ENCODE data around the gene INCENP. TPM values are rescaled to one million over a fixed set of nuclear protein-coding genes. Genes with fewer than 3 reads are reported as not detected.

Gene INCENP
- total and polyA plus RNA-seq, 10 of the 15 experiments (the other 5 are each of a cell fraction or from before 2014, with no cell fraction given): 1.4 to 96.8 (median 29.0) TPM

DNA sequence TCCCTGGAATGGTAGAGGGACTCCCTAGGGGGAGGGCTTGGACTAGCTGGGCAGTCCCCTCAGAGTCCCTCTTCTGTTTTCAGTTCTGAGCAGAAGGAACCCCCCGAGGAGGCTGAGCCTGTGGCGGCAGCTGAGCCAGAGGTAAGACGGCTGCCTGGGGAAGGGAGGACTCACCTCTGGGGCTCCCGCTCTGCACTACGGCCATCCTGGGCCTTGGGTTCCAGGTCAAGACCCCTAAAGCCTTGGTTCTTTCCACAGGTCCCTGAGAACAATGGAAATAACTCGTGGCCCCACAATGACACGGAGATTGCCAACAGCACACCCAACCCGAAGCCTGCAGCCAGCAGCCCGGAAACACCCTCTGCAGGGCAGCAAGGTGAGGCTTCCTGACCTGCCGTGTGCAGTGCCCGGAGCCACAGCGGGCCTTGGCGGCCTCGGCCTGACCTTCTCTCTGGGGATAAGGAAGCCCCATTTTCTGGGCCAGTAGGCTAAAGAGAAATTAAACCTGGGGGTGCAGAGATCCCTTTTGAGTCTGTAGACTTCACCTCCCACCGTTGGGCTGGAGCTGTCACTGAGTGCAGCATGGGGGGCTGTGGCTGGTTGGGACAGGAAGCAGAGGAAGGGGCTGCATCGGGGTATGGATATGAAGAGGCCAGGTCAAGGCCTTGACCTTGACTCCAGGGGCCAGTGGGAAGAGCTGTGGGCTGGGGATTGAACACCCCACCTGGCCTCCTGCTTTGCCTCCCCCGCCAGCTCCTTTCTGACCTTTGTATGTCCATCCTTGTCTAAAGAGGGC is 15.0 kb downstream of the INCENP start:
- H3K9me3 ChIP-seq (replicated peaks; ENCODE audit: control insufficient read depth, insufficient read depth, low read length): no peaks in the 10 kb centered on the region
- no peak for ATAC-seq
- ChIA-PET POLR2A (no interaction called here), RAD21 (ENCODE audit: unreplicated experiment) (no interaction called here), SMC1A (ENCODE audit: uncharacterized antibody, unreplicated experiment) (no interaction called here), CTCF (no interaction called here)
- peaks cover 39 to 56% of the 10 kb centered on the region in 2 experiments for H3K36me3 ChIP-seq (ENCODE audit: control insufficient read depth in 2 of 2, insufficient read depth in 2 of 2, low read length in 1 of 2)
- H3K79me2 ChIP-seq (ENCODE audit: control insufficient read depth, insufficient read depth, low read length): peaks cover 4% of the 10 kb centered on the region
- no peaks in the 10 kb centered on the region for H3K4me1 ChIP-seq (ENCODE audit: control insufficient read depth, insufficient read depth, low read length)
- no peak for TF ChIP-seq MTA2 (IDR thresholded peaks at IDR 0.05; ENCODE audit: low read depth)
- no peak for TF ChIP-seq MEF2A (IDR thresholded peaks at IDR 0.05; ENCODE audit: insufficient read depth, low read depth, low read length)
- no peak for TF ChIP-seq SUPT20H (IDR thresholded peaks at IDR 0.05; ENCODE audit: borderline replicate concordance, control insufficient read depth, low read depth, low read length)
- TF ChIP-seq, protein P1, sequence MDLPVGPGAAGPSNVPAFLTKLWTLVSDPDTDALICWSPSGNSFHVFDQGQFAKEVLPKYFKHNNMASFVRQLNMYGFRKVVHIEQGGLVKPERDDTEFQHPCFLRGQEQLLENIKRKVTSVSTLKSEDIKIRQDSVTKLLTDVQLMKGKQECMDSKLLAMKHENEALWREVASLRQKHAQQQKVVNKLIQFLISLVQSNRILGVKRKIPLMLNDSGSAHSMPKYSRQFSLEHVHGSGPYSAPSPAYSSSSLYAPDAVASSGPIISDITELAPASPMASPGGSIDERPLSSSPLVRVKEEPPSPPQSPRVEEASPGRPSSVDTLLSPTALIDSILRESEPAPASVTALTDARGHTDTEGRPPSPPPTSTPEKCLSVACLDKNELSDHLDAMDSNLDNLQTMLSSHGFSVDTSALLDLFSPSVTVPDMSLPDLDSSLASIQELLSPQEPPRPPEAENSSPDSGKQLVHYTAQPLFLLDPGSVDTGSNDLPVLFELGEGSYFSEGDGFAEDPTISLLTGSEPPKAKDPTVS (IDR thresholded peaks at IDR 0.05; ENCODE audit: low read depth, low read length): no peak
- no peak for FAIRE-seq
- in situ Hi-C loops (cut with MboI) (no loop called here), intact Hi-C loops (cut with micrococcal nuclease; ENCODE audit: unreplicated experiment) (no loop called here)
- no peaks in the 10 kb centered on the region for H3K27me3 ChIP-seq (replicated peaks in 1 of 2; ENCODE audit: control insufficient read depth in 2 of 2, insufficient read depth in 2 of 2, low read length in 1 of 2)
- H3K4me3 ChIP-seq: no peak overlapping the region
- no peak overlapping the region for H3K4me2 ChIP-seq (ENCODE audit: control insufficient read depth, insufficient read depth)
- DNase-seq (ENCODE audit: low read depth, low spot score): no peak
- WGBS (ENCODE audit: insufficient coverage, insufficient replicate concordance, low lambda C conversion rate, missing lambda C conversion rate): 86% methylated on average over 17 of the region's 17 CpGs
- H4K20me1 ChIP-seq (ENCODE audit: control insufficient read depth, insufficient read depth): no peaks in the 10 kb centered on the region
- H3K9ac ChIP-seq (ENCODE audit: control insufficient read depth, insufficient read depth, low read length): no peak overlapping the region
- no TSS peak for BruUV-seq (replicated peaks)
- no peak overlapping the region for H3K27ac ChIP-seq (ENCODE audit: control insufficient read depth, insufficient read depth)
- H2AFZ ChIP-seq (ENCODE audit: control insufficient read depth, low read depth, low read length): no peak overlapping the region
